ENCODE data around the gene CSNK2A2. TPM values are rescaled to one million over a fixed set of nuclear protein-coding genes. Genes with fewer than 3 reads are reported as not detected.

The CSNK2A2 gene
- total RNA-seq, 1 experiment from 2014 or later: 16.2 TPM

GRCh38 chr16:58110571-58111301 is 87.2 kb downstream of the CSNK2A2 start:
- no peak for DNase-seq (ENCODE audit: low spot score)

- no peak for DNase-seq (ENCODE audit: low spot score)
Observed at GRCh38 chr16:58109881-58110280, 88.0 kb downstream of the CSNK2A2 start.

GRCh38 chr16:58109330-58109729 is 88.6 kb downstream of the CSNK2A2 start:
- DNase-seq (ENCODE audit: low spot score): no peak

Small RNAs within 50 kb of the gene (small RNA-seq; reads per million reads assigned to genes)
- not detected for gene RN7SL645P

Other genes starting within 250 kb of the CSNK2A2 start
- gene CNGB1, start 227.0 kb downstream of the CSNK2A2 start, total RNA-seq (2014; rRNA removed; shearing (Covaris generic)): not detected in 2 replicates
- gene ZNF319, start 197.4 kb downstream of the CSNK2A2 start, total RNA-seq (2014; rRNA removed; shearing (Covaris generic)): 1.5 and 2.0 TPM in 2 replicates
- 18.8 and 24.4 TPM in 2 replicates for gene USB1, start 196.7 kb downstream of the CSNK2A2 start, total RNA-seq (2014; rRNA removed; shearing (Covaris generic))
- gene MMP15, start 172.4 kb downstream of the CSNK2A2 start, total RNA-seq (2014; rRNA removed; shearing (Covaris generic)): 75.9 and 94.1 TPM in 2 replicates
- 75.4 and 76.2 TPM in 2 replicates for gene CFAP20, start 68.7 kb downstream of the CSNK2A2 start, total RNA-seq (2014; rRNA removed; shearing (Covaris generic))
- not detected in 2 replicates for gene PRSS54, start 96.9 kb upstream of the CSNK2A2 start, total RNA-seq (2014; rRNA removed; shearing (Covaris generic))
- gene GINS3, start 194.4 kb upstream of the CSNK2A2 start, total RNA-seq (2014; rRNA removed; shearing (Covaris generic)): 9.9 and 11.9 TPM in 2 replicates

Measured in HT-29 (cell line).